Measurements from ENCODE around the gene PCDHA12.

- TF ChIP-seq CTCF (IDR thresholded peaks at IDR 0.05; ENCODE audit: insufficient read depth, low read depth, low read length) (no peak), EZH2 (IDR thresholded peaks at IDR 0.05; ENCODE audit: insufficient read depth, low read length) (no peak)
Observed at GRCh38 chr5:140857177-140857986, 17.7 kb upstream of the PCDHA12 start.
